H1 (cell line): ENCODE measurements around the gene CBLB. TPM values are rescaled to one million over a fixed set of nuclear protein-coding genes. Genes with fewer than 3 reads are reported as not detected.

Experiments used
- CTCF ChIA-PET: fragments of 300-600 bp; sonication (Branson Sonifier 250); formaldehyde crosslinking; loops from one replicate; lab custom pipeline; 2021; ENCODE audit not compliant: partially characterized antibody; lab: Charles Lee
- POLR2A ChIA-PET: fragments of 300-600 bp; sonication (Branson Sonifier 250); formaldehyde crosslinking; loops from one replicate; lab custom pipeline; 2021; ENCODE audit warnings: inconsistent platforms; ENCODE audit not compliant: partially characterized antibody; lab: Charles Lee
- DNase-seq, 2 experiments: peaks; one replicate each; pipeline versions ENCODE4 v3.0.0 to v3.0.0-alpha.2; 2010 to 2022; ENCODE audit warnings: low spot score in 2 of 2, low read depth in 1 of 2, mixed read lengths in 1 of 2
- FAIRE-seq: peaks from 2 replicates; lab custom pipeline; 2011; peaks lifted over from hg19 to GRCh38; lab: Jason Lieb, UNC
- H2AFZ ChIP-seq: 2 replicates; pipeline ENCODE4 v1.8.1; 2012; ENCODE audit warnings: low read length, inconsistent platforms
- H2AK5ac ChIP-seq: 2 replicates; pipeline ENCODE4 v1.6.1; 2013; ENCODE audit warnings: low read depth, low read length
- H2BK120ac ChIP-seq: replicated peaks from 2 replicates; pipeline ENCODE3; 2013; ENCODE audit warnings: low read depth, low read length, inconsistent platforms
- H2BK12ac ChIP-seq: 2 replicates; pipeline ENCODE4 v1.6.1; 2013; ENCODE audit warnings: low read depth, low read length
- H2BK15ac ChIP-seq: 2 replicates; pipeline ENCODE4 v1.6.1; 2013; ENCODE audit warnings: low read length
- H2BK20ac ChIP-seq: 2 replicates; pipeline ENCODE4 v1.6.1; 2013; ENCODE audit warnings: low read length
- H2BK5ac ChIP-seq: 2 replicates; pipeline ENCODE4 v1.6.1; 2013; ENCODE audit warnings: low read depth, low read length
- H3K14ac ChIP-seq: 2 replicates; pipeline ENCODE4 v1.6.1; 2013; ENCODE audit warnings: inconsistent platforms; ENCODE audit not compliant: insufficient read length
- H3K18ac ChIP-seq: 2 replicates; pipeline ENCODE4 v1.6.1; 2013; ENCODE audit warnings: low read length; ENCODE audit errors: extremely low read depth
- H3K23ac ChIP-seq: 2 replicates; pipeline ENCODE4 v1.6.1; 2013; ENCODE audit warnings: inconsistent platforms; ENCODE audit not compliant: insufficient read length
- H3K23me2 ChIP-seq: 2 replicates; pipeline ENCODE4 v1.6.1; 2013; ENCODE audit warnings: low read depth, low read length
- H3K27ac ChIP-seq: 2 replicates; pipeline ENCODE4 v1.6.1; 2011; ENCODE audit warnings: low read depth, low read length, inconsistent platforms
- H3K27me3 ChIP-seq, 4 experiments: replicated peaks in 1 of 4; 1 replicate in 1 of 4; 2 replicates in 3 of 4; pipeline versions ENCODE4 v1.6.1 to v1.8.1; 2011 to 2013; ENCODE audit warnings: low read length in 3 of 4, mild to moderate bottlenecking in 3 of 4, inconsistent platforms in 2 of 4, mixed read lengths in 2 of 4, moderate library complexity in 1 of 4; ENCODE audit not compliant: control insufficient read depth in 3 of 4, insufficient read depth in 3 of 4; ENCODE audit errors: extremely low read depth in 1 of 4
- H3K36me3 ChIP-seq, 4 experiments: 2 replicates each; pipeline versions ENCODE4 v1.6.1 to v1.8.1; 2011 to 2013; ENCODE audit warnings: mild to moderate bottlenecking in 4 of 4, low read length in 3 of 4, moderate library complexity in 2 of 4, control low read depth in 1 of 4, inconsistent platforms in 1 of 4; ENCODE audit not compliant: insufficient read depth in 4 of 4, control insufficient read depth in 2 of 4
- H3K4ac ChIP-seq: replicated peaks from 2 replicates; pipeline ENCODE3; 2013; ENCODE audit warnings: low read length, low read depth, mixed read lengths, inconsistent platforms; ENCODE audit not compliant: insufficient read length
- H3K4me1 ChIP-seq, 4 experiments: replicated peaks in 1 of 4; 1 replicate in 1 of 4; 2 replicates in 3 of 4; pipeline versions ENCODE4 v1.6.1 to v1.8.1; 2011 to 2013; ENCODE audit warnings: low read length in 3 of 4, inconsistent platforms in 2 of 4, mixed read lengths in 1 of 4; ENCODE audit not compliant: insufficient read depth in 4 of 4, control insufficient read depth in 3 of 4
- H3K4me2 ChIP-seq, 2 experiments: 2 replicates each; pipeline versions ENCODE4 v1.6.1 to v1.8.1; 2011 to 2013; ENCODE audit warnings: low read depth in 2 of 2, low read length in 2 of 2, control low read depth in 1 of 2, inconsistent platforms in 1 of 2, mild to moderate bottlenecking in 1 of 2; ENCODE audit not compliant: insufficient read depth in 1 of 2
- H3K4me3 ChIP-seq, 4 experiments: fragments of 200-600, 300-600 bp in 1 of 4; sonication (generic), shearing (Covaris generic), sonication (Bioruptor Twin) in 1 of 4; 2 replicates each; pipeline versions ENCODE4 v1.5.1 to v1.8.1; 2011 to 2016; ENCODE audit warnings: low read length in 4 of 4, low read depth in 3 of 4, control low read depth in 2 of 4, inconsistent platforms in 2 of 4, mild to moderate bottlenecking in 2 of 4, mixed read lengths in 1 of 4, moderate library complexity in 1 of 4; ENCODE audit not compliant: insufficient read depth in 2 of 4; ENCODE audit errors: extremely low read depth in 1 of 4
- H3K56ac ChIP-seq: replicated peaks from 2 replicates; pipeline ENCODE3; 2013; ENCODE audit warnings: low read depth, mild to moderate bottlenecking, mixed read lengths, low read length, inconsistent platforms; ENCODE audit not compliant: insufficient read length
- H3K79me1 ChIP-seq: 2 replicates; pipeline ENCODE4 v1.6.1; 2013; ENCODE audit warnings: low read depth, low read length, control low read depth
- H3K79me2 ChIP-seq, 2 experiments: 2 replicates each; pipeline versions ENCODE4 v1.6.1 to v1.8.1; 2012 to 2013; ENCODE audit warnings: low read length in 2 of 2, mild to moderate bottlenecking in 2 of 2, inconsistent platforms in 1 of 2; ENCODE audit not compliant: insufficient read depth in 2 of 2, control insufficient read depth in 1 of 2
- H3K9ac ChIP-seq, 4 experiments: replicated peaks in 1 of 4; 1 replicate in 1 of 4; 2 replicates in 3 of 4; pipeline versions ENCODE4 v1.6.1 to v1.8.1; 2011 to 2013; ENCODE audit warnings: low read depth in 3 of 4, low read length in 3 of 4, control low read depth in 2 of 4, mild to moderate bottlenecking in 2 of 4, moderate library complexity in 2 of 4, inconsistent platforms in 1 of 4; ENCODE audit errors: extremely low read depth in 1 of 4
- H3K9me3 ChIP-seq, 2 experiments: 2 replicates each; pipeline versions ENCODE4 v1.6.1 to v1.8.1; 2012 to 2013; ENCODE audit warnings: mild to moderate bottlenecking in 2 of 2, moderate library complexity in 2 of 2, control low read depth in 1 of 2, inconsistent platforms in 1 of 2, low read depth in 1 of 2, low read length in 1 of 2, mixed read lengths in 1 of 2; ENCODE audit not compliant: insufficient read depth in 2 of 2
- H4K20me1 ChIP-seq, 2 experiments: replicated peaks in 1 of 2; 2 replicates each; pipeline versions ENCODE3 to v1.8.1; 2011 to 2013; ENCODE audit warnings: inconsistent platforms in 2 of 2, low read length in 2 of 2, mild to moderate bottlenecking in 1 of 2; ENCODE audit not compliant: insufficient read depth in 2 of 2, control insufficient read depth in 1 of 2
- H4K5ac ChIP-seq: 2 replicates; pipeline ENCODE4 v1.6.1; 2013; ENCODE audit warnings: low read length, low read depth, mixed read lengths, inconsistent platforms; ENCODE audit not compliant: insufficient read length
- H4K8ac ChIP-seq: 2 replicates; pipeline ENCODE4 v1.8.0; 2013; ENCODE audit warnings: mild to moderate bottlenecking, moderate library complexity, low read length, inconsistent platforms; ENCODE audit not compliant: insufficient read depth; ENCODE audit errors: extremely low read depth
- H4K91ac ChIP-seq: replicated peaks from 2 replicates; pipeline ENCODE3; 2013; ENCODE audit warnings: low read length, mixed read lengths, inconsistent platforms; ENCODE audit not compliant: insufficient read length
- BRCA1 ChIP-seq: IDR thresholded peaks from 2 replicates; pipeline ENCODE4 v1.6.1; 2012; ENCODE audit warnings: low read depth, low read length, improper control_type of control experiment
- CBX5 ChIP-seq: fragments of 300-800, 300-1000 bp; sonication (generic); IDR thresholded peaks from 2 replicates; pipeline ENCODE4 v1.7.1; 2016; ENCODE audit warnings: antibody characterized with exemption, low read length, low read depth
- CHD1 ChIP-seq: IDR thresholded peaks from 2 replicates; pipeline ENCODE4 v1.6.1; 2012; ENCODE audit warnings: low read depth, low read length, improper control_type of control experiment
- EZH2 ChIP-seq: fragments of 200-600 bp; sonication (generic); IDR thresholded peaks from 2 replicates; pipeline ENCODE4 v1.7.1; 2012; ENCODE audit warnings: low read depth, mild to moderate bottlenecking, moderate library complexity, low read length, inconsistent platforms; ENCODE audit not compliant: severe bottlenecking
- FOSL1 ChIP-seq: IDR thresholded peaks from 2 replicates; pipeline ENCODE4 v1.6.1; 2011; ENCODE audit warnings: mild to moderate bottlenecking, low read depth, low read length, moderate library complexity; ENCODE audit not compliant: insufficient read depth
- MAFK ChIP-seq: IDR thresholded peaks from 2 replicates; pipeline ENCODE4 v1.6.1; 2012; ENCODE audit warnings: low read depth, mild to moderate bottlenecking, improper control_type of control experiment, low read length
- RBBP5 ChIP-seq: IDR thresholded peaks from 2 replicates; pipeline ENCODE4 v1.7.1; 2012; ENCODE audit warnings: low read depth, mild to moderate bottlenecking, inconsistent platforms, low read length, moderate library complexity, borderline replicate concordance
- RFX5 ChIP-seq: IDR thresholded peaks from 2 replicates; pipeline ENCODE4 v1.6.1; 2011; ENCODE audit warnings: low read depth, low read length, improper control_type of control experiment, borderline replicate concordance
- SIN3A ChIP-seq, 2 experiments: IDR thresholded peaks in 1 of 2; conservative IDR thresholded peaks in 1 of 2; 2 replicates each; pipeline ENCODE4 v1.6.1; 2011 to 2012; ENCODE audit warnings: low read length in 2 of 2, improper control_type of control experiment in 1 of 2, low read depth in 1 of 2, mild to moderate bottlenecking in 1 of 2
- SP2 ChIP-seq: IDR thresholded peaks from 2 replicates; pipeline ENCODE4 v1.6.1; 2012; ENCODE audit warnings: mild to moderate bottlenecking, low read length, inconsistent platforms
- SP4 ChIP-seq: IDR thresholded peaks from 2 replicates; pipeline ENCODE4 v1.6.1; 2012; ENCODE audit warnings: low read length, inconsistent platforms
- TAF1 ChIP-seq: IDR thresholded peaks from 2 replicates; pipeline ENCODE4 v1.6.1; 2011; ENCODE audit warnings: mild to moderate bottlenecking, low read depth, low read length
- WGBS, 2 experiments: shearing (Covaris generic) in 1 of 2; methylation state at CpG; one replicate each; pipeline versions ENCODE4 v1.1.6 to v1.1.7; 2013 to 2015; ENCODE audit warnings: low lambda C conversion rate in 2 of 2, mixed read lengths in 2 of 2, inconsistent platforms in 1 of 2, low coverage in 1 of 2, missing lambda C conversion rate in 1 of 2; ENCODE audit not compliant: insufficient replicate concordance in 2 of 2, insufficient coverage in 1 of 2, insufficient read length in 1 of 2; ENCODE audit errors: extremely low coverage in 1 of 2, missing lambda C conversion rate in 1 of 2; 5-methylcytosine and 5-hydroxymethylcytosine counted together
- polyA plus RNA-seq, 7 experiments: library from polyadenylated mRNA; depleted of rRNA in 3 of 7; stranded (reverse) in 5 of 7; unstranded in 2 of 7; fragments of >200 nt in 5 of 7; fragments of 200-250 nt in 2 of 7; gene quantifications; 1 replicate in 5 of 7; 2 replicates in 1 of 7; 4 replicates in 1 of 7; pipeline versions ENCODE4 v1.2.1 to v1.2.3, GENCODE V29; 2011 to 2013; ENCODE audit warnings: missing spikeins in 2 of 7, mixed read lengths in 2 of 7
- total RNA-seq: library from RNA; stranded (reverse); fragmentation: NEBNext Ultra II Directional; extraction: Animal tissue kit (Norgen Biotek cat#: 25700); gene quantifications from 2 replicates; pipeline ENCODE4 v1.2.1, GENCODE V29; 2021
- TF ChIP-seq, protein P1 (sequence below): IDR thresholded peaks from 2 replicates; pipeline ENCODE4 v1.6.1; 2012; ENCODE audit warnings: inconsistent platforms

The CBLB gene
- total and polyA plus RNA-seq, 2 of the 8 experiments (the other 6 are each of a cell fraction or from before 2014, with no cell fraction given) = 14.5 to 26.0 TPM

- H3K23ac ChIP-seq = no peak overlapping the region
- H2BK12ac ChIP-seq = no peak overlapping the region
- no peak overlapping the region for H3K4me2 ChIP-seq
- no peak overlapping the region for H3K4ac ChIP-seq
- 89% methylated on average over 3 of the region's 3 CpGs; no CpG with 5 or more reads in 1 of the 2 experiments for WGBS, 2 experiments
- no peak overlapping the region for H2BK15ac ChIP-seq
- no peak overlapping the region for H2BK120ac ChIP-seq
- H3K27me3 ChIP-seq = no peaks in the 10 kb centered on the region
- no peak overlapping the region for H2AK5ac ChIP-seq
- no peak for FAIRE-seq
- no peak overlapping the region for H3K18ac ChIP-seq
- H3K79me1 ChIP-seq = no peaks in the 10 kb centered on the region
- H2AFZ ChIP-seq = no peak overlapping the region
- H4K91ac ChIP-seq = no peak overlapping the region
- H3K56ac ChIP-seq = no peak overlapping the region
- no peak overlapping the region for H3K4me3 ChIP-seq
- no peaks in the 10 kb centered on the region for H3K4me1 ChIP-seq
- no peaks in the 10 kb centered on the region for H3K79me2 ChIP-seq
- H3K23me2 ChIP-seq = no peaks in the 10 kb centered on the region
- no peak for TF ChIP-seq TAF1
- no peak for TF ChIP-seq RBBP5
- no peak for TF ChIP-seq SIN3A (conservative IDR thresholded peaks at IDR 0.05 in 1 of 2, IDR thresholded peaks at IDR 0.05 in 1 of 2; ENCODE audit: low read depth in 1 of 2, low read length in 2 of 2)
- no peak for TF ChIP-seq FOSL1
- TF ChIP-seq, protein P1, sequence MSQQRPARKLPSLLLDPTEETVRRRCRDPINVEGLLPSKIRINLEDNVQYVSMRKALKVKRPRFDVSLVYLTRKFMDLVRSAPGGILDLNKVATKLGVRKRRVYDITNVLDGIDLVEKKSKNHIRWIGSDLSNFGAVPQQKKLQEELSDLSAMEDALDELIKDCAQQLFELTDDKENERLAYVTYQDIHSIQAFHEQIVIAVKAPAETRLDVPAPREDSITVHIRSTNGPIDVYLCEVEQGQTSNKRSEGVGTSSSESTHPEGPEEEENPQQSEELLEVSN = no peak
- TF ChIP-seq RFX5 = no peak
- no peak for TF ChIP-seq SP2
- TF ChIP-seq BRCA1 = no peak
- no peak for TF ChIP-seq EZH2
- TF ChIP-seq MAFK = no peak
- TF ChIP-seq CBX5 = no peak
- TF ChIP-seq CHD1 = no peak
- TF ChIP-seq SP4 = no peak
- H4K20me1 ChIP-seq = no peaks in the 10 kb centered on the region
- CTCF ChIA-PET = no interaction called here
- DNase-seq = no peak
- H4K8ac ChIP-seq = no peak overlapping the region
- H3K9me3 ChIP-seq = no peaks in the 10 kb centered on the region
- POLR2A ChIA-PET = no interaction called here
- H3K14ac ChIP-seq = no peak overlapping the region
- H3K36me3 ChIP-seq = peaks cover 0 to 38% (median 6%) of the 10 kb centered on the region in 4 experiments; a peak in 4 of 8 replicates
- H3K27ac ChIP-seq = no peak overlapping the region
- H2BK20ac ChIP-seq = no peak overlapping the region
- H4K5ac ChIP-seq = no peak overlapping the region
- no peak overlapping the region for H2BK5ac ChIP-seq
- H3K9ac ChIP-seq = no peak overlapping the region
Measured at GRCh38 chr3:105678017-105678416, 190.8 kb downstream of the CBLB start.
